Measurements from ENCODE around the gene BLTP2.

GRCh38 chr17:28663723-28664122 is 18.8 kb upstream of the BLTP2 start:
- TF ChIP-seq CTCF (IDR thresholded peaks at IDR 0.05) (no peak), POLR2A (IDR thresholded peaks at IDR 0.05) (no peak)
